HepG2 (cell line): ENCODE data around the gene RNASE8. TPM values are rescaled to one million over a fixed set of nuclear protein-coding genes. Genes with fewer than 3 reads are reported as not detected.
A peak's percentile ranks its signal among the peaks of the same experiment; 100 is the strongest.

Experiments
- ATRX ChIP-seq: sonication (generic); formaldehyde crosslinking; IDR thresholded peaks from 2 replicates; pipeline ENCODE4 v1.4.0; 2020; ENCODE audit warnings: missing genetic modification reagents, borderline replicate concordance
- CHD4 ChIP-seq: fragments of 200-600 bp; sonication (generic); IDR thresholded peaks from 2 replicates; pipeline ENCODE4 v1.7.0; 2017; ENCODE audit warnings: mild to moderate bottlenecking, low read length, borderline replicate concordance
- DDIT3 ChIP-seq: sonication (generic); formaldehyde crosslinking; IDR thresholded peaks from 2 replicates; pipeline ENCODE4 v1.4.0; 2020; ENCODE audit warnings: mild to moderate bottlenecking, missing genetic modification reagents
- ELF1 ChIP-seq: sonication (generic); formaldehyde crosslinking; IDR thresholded peaks from 2 replicates; pipeline ENCODE4 v1.4.0; 2020; ENCODE audit warnings: missing genetic modification reagents
- KDM3A ChIP-seq: IDR thresholded peaks from 2 replicates; pipeline ENCODE4 v1.6.1; 2018; ENCODE audit warnings: low read depth, missing compliant biosample characterization
- MLX ChIP-seq: IDR thresholded peaks from 2 replicates; pipeline ENCODE4 v1.6.1; 2016
- NFE2L2 ChIP-seq: fragments of 150-350 bp; IDR thresholded peaks from 2 replicates; pipeline ENCODE4 v1.6.1; 2014; ENCODE audit warnings: low read length
- ONECUT2 ChIP-seq: sonication (generic); formaldehyde crosslinking; IDR thresholded peaks from 2 replicates; pipeline ENCODE4 v1.4.0; 2020; ENCODE audit warnings: missing genetic modification reagents
- REST ChIP-seq, 2 experiments: IDR thresholded peaks; 2 replicates each; pipeline ENCODE4 v1.6.1; 2011 to 2012; ENCODE audit warnings: low read length in 2 of 2, borderline replicate concordance in 1 of 2, low read depth in 1 of 2, mild to moderate bottlenecking in 1 of 2, moderate library complexity in 1 of 2
- SP1 ChIP-seq, 2 experiments: fragments of 450-650 bp in 1 of 2; sonication (generic) in 1 of 2; formaldehyde crosslinking in 1 of 2; IDR thresholded peaks; 2 replicates each; pipeline versions ENCODE4 v1.4.0 to v1.6.1; 2016 to 2020; ENCODE audit warnings: missing genetic modification reagents in 1 of 2
- SPEN ChIP-seq: sonication (generic); formaldehyde crosslinking; IDR thresholded peaks from 2 replicates; pipeline ENCODE4 v1.5.1; 2020; ENCODE audit warnings: low read depth, mild to moderate bottlenecking, missing genetic modification reagents
- TARDBP ChIP-seq: sonication (generic); formaldehyde crosslinking; IDR thresholded peaks from 2 replicates; pipeline ENCODE4 v1.8.0; 2022; ENCODE audit warnings: mild to moderate bottlenecking, missing genetic modification reagents
- TFDP1 ChIP-seq: IDR thresholded peaks from 2 replicates; pipeline ENCODE4 v1.6.1; 2016; ENCODE audit warnings: missing compliant biosample characterization, missing genetic modification reagents, borderline replicate concordance
- TOE1 ChIP-seq: sonication (generic); formaldehyde crosslinking; IDR thresholded peaks from 2 replicates; pipeline ENCODE4 v1.4.0; 2020; ENCODE audit warnings: mild to moderate bottlenecking, missing genetic modification reagents
- U2AF2 ChIP-seq: fragments of 200-400 bp; formaldehyde crosslinking; IDR thresholded peaks from 2 replicates; pipeline ENCODE4 v1.6.1; 2017; ENCODE audit warnings: low read depth, mild to moderate bottlenecking, low read length
- ZFP91 ChIP-seq: sonication (generic); formaldehyde crosslinking; IDR thresholded peaks from 2 replicates; pipeline ENCODE4 v1.9.0; 2022; ENCODE audit warnings: missing genetic modification reagents, mild to moderate bottlenecking, borderline replicate concordance
- ZNF383 ChIP-seq: sonication (generic); formaldehyde crosslinking; IDR thresholded peaks from 2 replicates; pipeline ENCODE4 v1.4.0; 2020; ENCODE audit warnings: missing genetic modification reagents, mild to moderate bottlenecking, borderline replicate concordance
- ZNF563 ChIP-seq: sonication (generic); formaldehyde crosslinking; IDR thresholded peaks from 2 replicates; pipeline ENCODE4 v1.8.0; 2022; ENCODE audit warnings: mild to moderate bottlenecking, moderate library complexity, missing genetic modification reagents
- ZNF572 ChIP-seq: sonication (generic); formaldehyde crosslinking; IDR thresholded peaks from 2 replicates; pipeline ENCODE4 v1.5.1; 2020; ENCODE audit warnings: mild to moderate bottlenecking, missing genetic modification reagents
- ZNF850 ChIP-seq: sonication (generic); formaldehyde crosslinking; conservative IDR thresholded peaks from 2 replicates; pipeline ENCODE4 v1.9.0; 2021; ENCODE audit warnings: mild to moderate bottlenecking, missing genetic modification reagents
- ZNF883 ChIP-seq: sonication (generic); formaldehyde crosslinking; IDR thresholded peaks from 2 replicates; pipeline ENCODE4 v1.5.1; 2020; ENCODE audit warnings: mild to moderate bottlenecking, missing genetic modification reagents; ENCODE audit errors: not compliant biosample characterization
- polyA plus RNA-seq, 8 experiments: library from polyadenylated mRNA; depleted of rRNA in 3 of 8; stranded (reverse) in 7 of 8; unstranded in 1 of 8; fragments of >200 nt; fragmentation: Illumina TruSeq in 4 of 8; extraction: Trizol in 4 of 8; gene quantifications; 2 replicates each; pipeline versions ENCODE4 v1.2.1 to v1.2.3, GENCODE V29; 2011 to 2016; ENCODE audit warnings: low read depth in 4 of 8, missing spikeins in 1 of 8, mixed read lengths in 1 of 8; ENCODE audit not compliant: insufficient read depth in 1 of 8
- total RNA-seq, 5 experiments: library from RNA; depleted of rRNA; stranded (reverse); fragments of >200 nt; fragmentation: Illumina TruSeq; extraction: Trizol; gene quantifications; 2 replicates each; pipeline ENCODE4 v1.2.3, GENCODE V29; 2016; ENCODE audit warnings: low read depth in 1 of 5

The RNASE8 gene
- total and polyA plus RNA-seq, 2 of the 13 experiments (the other 11 are each of a cell fraction or from before 2014, with no cell fraction given): not detected

- TF ChIP-seq ZFP91: peak; percentile 98
- peak; percentile 99 for TF ChIP-seq TARDBP (CRISPR knock-in tag)
- TF ChIP-seq ZNF383 (CRISPR knock-in tag): peak; percentile 98
- no peak for TF ChIP-seq NFE2L2
- TF ChIP-seq ZNF572 (CRISPR knock-in tag): 0 out of 2 replicates have a peak, but pooled peaks have one; percentile 17
- TF ChIP-seq TFDP1: peak; percentile 98
- peak; percentile 99 for TF ChIP-seq ZNF883 (CRISPR knock-in tag)
- peak; percentile 96 for TF ChIP-seq SPEN (CRISPR knock-in tag)
- TF ChIP-seq MLX (CRISPR knock-in tag): peak; percentile 61
- TF ChIP-seq SP1 (IDR thresholded peaks at IDR 0.05): no peak
- TF ChIP-seq SP1 (CRISPR knock-in tag; IDR thresholded peaks at IDR 0.05): peak; percentile 80
- TF ChIP-seq KDM3A (CRISPR knock-in tag): peak; percentile 95
- no peak for TF ChIP-seq U2AF2
- peak; percentile 95 for TF ChIP-seq ZNF850 (CRISPR knock-in tag)
- TF ChIP-seq DDIT3 (CRISPR knock-in tag): no peak; the same call in 1 of the 2 replicates
- TF ChIP-seq REST (IDR thresholded peaks at IDR 0.05; ENCODE audit: borderline replicate concordance in 1 of 2, low read depth in 1 of 2, low read length in 2 of 2): peak in 1 of 2 experiments; percentile 75; a peak in 2 of 4 replicates
- TF ChIP-seq TOE1: no peak; the same call in 1 of the 2 replicates
- TF ChIP-seq CHD4: peak; percentile 10; the same call in 1 of the 2 replicates
- TF ChIP-seq ATRX: no peak
- TF ChIP-seq ONECUT2 (CRISPR knock-in tag): 0 out of 2 replicates have a peak, but pooled peaks have one; percentile 61
- peak; percentile 99 for TF ChIP-seq ZNF563 (CRISPR knock-in tag)
- peak; percentile 75 for TF ChIP-seq ELF1 (CRISPR knock-in tag)
Observed at GRCh38 chr14:21103710-21104447, 46.3 kb downstream of the RNASE8 start (continued).
